Measurements from ENCODE around the gene NCK2.

The NCK2 gene

GRCh38 chr2:105890856-105891255 lies 146.1 kb downstream of the NCK2 start:
- Histone ChIP-seq H3K36me3 (ENCODE audit: control insufficient read depth, insufficient read depth, low read length) (no peaks in the 10 kb centered on the region), H2AFZ (no peak overlapping the region), H3K27me3 (ENCODE audit: control insufficient read depth, insufficient read depth, low read length) (no peaks in the 10 kb centered on the region), H3K4me1 (peaks cover 7% of the 10 kb centered on the region), H3K4me3 (ENCODE audit: low read depth, low read length) (no peak overlapping the region), H3K4me2 (ENCODE audit: low read length) (no peak overlapping the region), H3K79me2 (peaks cover 2% of the 10 kb centered on the region), H3K9ac (no peak overlapping the region), H3K9me3 (ENCODE audit: control insufficient read depth, low read length) (no peaks in the 10 kb centered on the region), H3K27ac (no peak overlapping the region)
- TF ChIP-seq, protein P1, sequence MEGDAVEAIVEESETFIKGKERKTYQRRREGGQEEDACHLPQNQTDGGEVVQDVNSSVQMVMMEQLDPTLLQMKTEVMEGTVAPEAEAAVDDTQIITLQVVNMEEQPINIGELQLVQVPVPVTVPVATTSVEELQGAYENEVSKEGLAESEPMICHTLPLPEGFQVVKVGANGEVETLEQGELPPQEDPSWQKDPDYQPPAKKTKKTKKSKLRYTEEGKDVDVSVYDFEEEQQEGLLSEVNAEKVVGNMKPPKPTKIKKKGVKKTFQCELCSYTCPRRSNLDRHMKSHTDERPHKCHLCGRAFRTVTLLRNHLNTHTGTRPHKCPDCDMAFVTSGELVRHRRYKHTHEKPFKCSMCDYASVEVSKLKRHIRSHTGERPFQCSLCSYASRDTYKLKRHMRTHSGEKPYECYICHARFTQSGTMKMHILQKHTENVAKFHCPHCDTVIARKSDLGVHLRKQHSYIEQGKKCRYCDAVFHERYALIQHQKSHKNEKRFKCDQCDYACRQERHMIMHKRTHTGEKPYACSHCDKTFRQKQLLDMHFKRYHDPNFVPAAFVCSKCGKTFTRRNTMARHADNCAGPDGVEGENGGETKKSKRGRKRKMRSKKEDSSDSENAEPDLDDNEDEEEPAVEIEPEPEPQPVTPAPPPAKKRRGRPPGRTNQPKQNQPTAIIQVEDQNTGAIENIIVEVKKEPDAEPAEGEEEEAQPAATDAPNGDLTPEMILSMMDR (IDR thresholded peaks at IDR 0.05): no peak

DNA sequence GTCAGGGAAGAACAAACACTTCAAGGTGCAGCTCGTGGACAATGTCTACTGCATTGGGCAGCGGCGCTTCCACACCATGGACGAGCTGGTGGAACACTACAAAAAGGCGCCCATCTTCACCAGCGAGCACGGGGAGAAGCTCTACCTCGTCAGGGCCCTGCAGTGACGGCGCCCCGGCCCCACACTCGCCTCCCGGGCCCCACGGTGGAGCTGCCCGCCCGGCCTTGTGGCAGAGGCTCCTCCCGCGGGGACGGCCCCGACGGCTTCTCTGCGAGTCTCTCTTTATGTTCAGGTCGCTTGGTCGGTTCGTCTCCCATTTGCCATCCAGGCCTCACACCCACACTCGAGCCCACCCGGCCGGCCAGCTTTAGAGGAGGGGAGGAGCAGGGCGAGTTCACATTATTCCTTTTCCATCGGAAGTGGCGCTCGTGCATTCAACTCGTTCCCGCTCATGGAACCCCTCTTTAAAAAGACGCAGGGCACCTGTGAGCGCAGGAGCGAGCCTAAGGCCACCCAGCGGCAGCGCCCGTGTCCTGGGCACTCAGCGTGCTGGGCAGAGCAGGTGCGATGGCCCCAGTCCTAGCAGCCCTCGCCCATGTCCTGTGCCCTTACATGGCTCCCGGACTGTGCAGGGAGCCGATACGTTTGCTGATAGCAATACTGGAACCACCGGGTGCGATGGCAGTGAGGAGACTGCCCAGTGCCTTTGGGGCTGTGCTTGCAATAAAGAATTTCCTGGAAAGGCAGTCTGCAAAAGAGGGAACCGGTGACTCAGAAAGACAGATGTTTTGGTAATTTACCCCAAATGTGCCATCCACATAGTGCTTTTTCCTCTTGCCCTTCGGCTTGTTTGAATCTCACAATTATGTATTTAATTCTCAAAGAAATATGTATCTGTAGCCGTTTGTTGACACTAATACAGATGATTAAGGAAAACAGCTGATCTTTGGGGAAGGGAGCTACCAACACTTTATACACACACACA lies 148.6 kb downstream of the NCK2 start:
- TF ChIP-seq, protein P1 (IDR thresholded peaks at IDR 0.05): no peak
- Histone ChIP-seq H3K9me3 (ENCODE audit: control insufficient read depth, low read length) (no peaks in the 10 kb centered on the region), H3K4me3 (ENCODE audit: low read depth, low read length) (no peak overlapping the region), H3K9ac (no peak overlapping the region), H3K36me3 (ENCODE audit: control insufficient read depth, insufficient read depth, low read length) (no peaks in the 10 kb centered on the region), H3K27ac (no peak overlapping the region), H3K4me1 (no peaks in the 10 kb centered on the region), H3K79me2 (peaks cover 2% of the 10 kb centered on the region), H2AFZ (no peak overlapping the region), H3K27me3 (ENCODE audit: control insufficient read depth, insufficient read depth, low read length) (no peaks in the 10 kb centered on the region), H3K4me2 (ENCODE audit: low read length) (no peak overlapping the region)

- Histone ChIP-seq H3K9me3 (ENCODE audit: control insufficient read depth, low read length) (no peaks in the 10 kb centered on the region), H3K27me3 (ENCODE audit: control insufficient read depth, insufficient read depth, low read length) (no peaks in the 10 kb centered on the region), H3K27ac (no peak overlapping the region), H3K36me3 (ENCODE audit: control insufficient read depth, insufficient read depth, low read length) (no peaks in the 10 kb centered on the region), H2AFZ (no peak overlapping the region), H3K9ac (no peak overlapping the region), H3K79me2 (no peaks in the 10 kb centered on the region), H3K4me1 (no peaks in the 10 kb centered on the region), H3K4me2 (ENCODE audit: low read length) (no peak overlapping the region), H3K4me3 (ENCODE audit: low read depth, low read length) (no peak overlapping the region)
- TF ChIP-seq, protein P1 (IDR thresholded peaks at IDR 0.05): no peak
Observed at GRCh38 chr2:105894327-105894944, 149.7 kb downstream of the NCK2 start.

DNA sequence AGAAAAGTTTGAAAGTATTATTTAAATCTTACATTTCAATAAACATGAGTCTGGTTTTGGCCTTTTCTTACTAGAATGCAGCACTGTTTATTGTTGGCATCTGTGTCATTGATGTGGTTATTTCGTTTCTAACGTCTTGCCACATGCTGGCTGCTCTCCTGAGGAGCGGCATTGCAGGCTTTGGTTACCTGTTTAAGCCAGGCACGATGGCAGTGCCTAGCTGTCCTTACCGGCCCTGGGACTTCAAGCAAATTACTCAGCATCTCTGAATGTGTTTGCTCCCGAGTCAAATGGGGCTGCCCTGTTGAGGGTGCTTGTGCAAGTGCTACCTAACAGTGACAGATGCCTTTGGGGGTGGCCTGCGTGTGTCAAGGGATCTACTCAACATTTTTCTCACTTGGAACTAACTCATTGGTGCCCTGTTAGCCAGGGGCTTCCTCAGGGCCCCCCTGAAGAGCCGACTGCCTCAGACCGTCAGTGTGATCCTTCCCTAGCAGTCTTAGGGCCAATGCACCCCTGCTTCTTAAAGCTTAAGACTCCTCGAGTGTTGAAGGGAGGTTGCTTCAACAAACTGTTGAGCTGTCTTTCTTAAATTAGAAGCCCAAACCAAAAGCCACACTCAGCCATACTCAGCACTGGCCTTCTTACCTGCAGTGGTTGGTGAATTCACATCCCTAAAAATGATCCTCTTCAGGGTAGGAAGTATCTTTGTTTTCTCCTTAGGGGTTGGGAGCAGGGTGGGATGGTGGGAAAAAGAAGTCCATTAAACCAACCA lies 151.5 kb downstream of the NCK2 start:
- Histone ChIP-seq H2AFZ (no peak overlapping the region), H3K4me3 (ENCODE audit: low read depth, low read length) (no peak overlapping the region), H3K9me3 (ENCODE audit: control insufficient read depth, low read length) (no peaks in the 10 kb centered on the region), H3K27ac (no peak overlapping the region), H3K4me2 (ENCODE audit: low read length) (no peak overlapping the region), H3K27me3 (ENCODE audit: control insufficient read depth, insufficient read depth, low read length) (no peaks in the 10 kb centered on the region), H3K9ac (no peak overlapping the region), H3K4me1 (no peaks in the 10 kb centered on the region), H3K79me2 (no peaks in the 10 kb centered on the region), H3K36me3 (ENCODE audit: control insufficient read depth, insufficient read depth, low read length) (no peaks in the 10 kb centered on the region)
- TF ChIP-seq, protein P1 (IDR thresholded peaks at IDR 0.05): no peak
